Pancreas (tissue), 10 donors: ENCODE results near the gene PSME4. TPM values are rescaled to one million over a fixed set of nuclear protein-coding genes. Genes with fewer than 3 reads are reported as not detected.

ENCODE experiments used
- ATAC-seq, 4 donors: fragments of 200-7000 bp; cut with Tn5 transposase; one replicate each; pipeline versions ENCODE4 v1.8.0 to v1.9.1; 2020; ENCODE audit warnings: mild to moderate bottlenecking in 4 of 4, moderate library complexity in 4 of 4
- DNase-seq, 6 donors: peaks; one replicate each; pipeline ENCODE4 v3.0.0-alpha.2; 2020
- FAIRE-seq: peaks from 2 replicates; lab custom pipeline; 2012; peaks lifted over from hg19 to GRCh38; lab: Jason Lieb, UNC
- H3K27ac ChIP-seq, 4 donors: fragments of 200-600 bp; sonication (generic); 1 replicate in 3 of 4; 2 replicates in 1 of 4; pipeline versions ENCODE4 v1.5.0 to v1.8.0; 2020
- H3K27me3 ChIP-seq, 4 donors: fragments of 200-600 bp; one replicate each; pipeline ENCODE4 v1.8.0; 2021
- H3K36me3 ChIP-seq, 3 donors: fragments of 200-600 bp; sonication (generic) in 1 of 3; one replicate each; pipeline versions ENCODE4 v1.5.0 to v1.8.0; 2020 to 2021
- H3K4me1 ChIP-seq, 3 donors: fragments of 200-600 bp; one replicate each; pipeline ENCODE4 v1.8.0; 2021
- H3K4me3 ChIP-seq, 4 donors: fragments of 200-600 bp; sonication (generic) in 2 of 4; one replicate each; pipeline versions ENCODE4 v1.5.0 to v1.8.0; 2020 to 2021
- H3K9me3 ChIP-seq, 4 donors: fragments of 200-600 bp; one replicate each; pipeline ENCODE4 v1.8.0; 2021
- WGBS, 2 donors: extraction: QIAGEN DNeasy Blood & Tissue Kit; methylation state at CpG; one replicate each; pipeline ENCODE4 v1.1.7; 2013; 5-methylcytosine and 5-hydroxymethylcytosine counted together
- intact Hi-C, 3 donors: fragments of 100-400 bp; cut with DNase I; formaldehyde crosslinking; loops; one replicate each; pipeline versions ENCODE4 v1.11.1 to v1.14.2; 2022
- polyA plus RNA-seq, 2 donors: library from polyadenylated mRNA; stranded (reverse); fragments of 200-250 nt; gene quantifications; one replicate each; pipeline ENCODE4 v1.2.3, GENCODE V29; 2013
- total RNA-seq, 6 donors: library from RNA; stranded (reverse); fragmentation: NEBNext Ultra II Directional in 4 of 6; extraction: Animal tissue kit (Norgen Biotek cat#: 25700) in 4 of 6; gene quantifications; one replicate each; pipeline versions ENCODE4 v1.2.1 to v1.2.4, GENCODE V29; 2021 to 2023
- TF ChIP-seq, protein P1 (sequence below), 4 donors: fragments of 200-600 bp; sonication (generic) in 3 of 4; IDR thresholded peaks; one replicate each; pipeline versions ENCODE4 v1.5.0 to v1.8.0; 2021; ENCODE audit warnings: antibody characterized with exemption in 4 of 4
- donor health status: healthy with polysubstance abuse.
- donor health status: DM: no; HTN: no; CAD: no; lungs with moderate emphysema.
- donor health status: DM: no; HTN: no; CAD: no.
- donor health status: control.
- donor health status: control.
- donor health status: Bipolar disorder and iron deficiency.
- donor health status: DM: yes; HTN: yes; CAD: no.
- donor health status: DM: no; HTN: no; CAD: no.
- donor health status: DM: no; HTN: no; CAD: no.
- donor health status: DM: yes; HTN: yes; CAD: no.

The PSME4 gene
- total and polyA plus RNA-seq, 8 donors = 13.8 to 27.7 (median 17.8) TPM

- Histone ChIP-seq H3K27me3 (no peaks in the 10 kb centered on the region), H3K36me3 (peaks cover 0 to 28% (median 0%) of the 10 kb centered on the region in 3 donors), H3K4me3 (no peak overlapping the region), H3K9me3 (no peaks in the 10 kb centered on the region), H3K27ac (no peak overlapping the region), H3K4me1 (no peaks in the 10 kb centered on the region)
- FAIRE-seq (no peak), ATAC-seq (no peak), DNase-seq (no peak)
- WGBS, 2 donors = 95 to 98% methylated on average over 6 of the region's 6 CpGs
- TF ChIP-seq, protein P1, sequence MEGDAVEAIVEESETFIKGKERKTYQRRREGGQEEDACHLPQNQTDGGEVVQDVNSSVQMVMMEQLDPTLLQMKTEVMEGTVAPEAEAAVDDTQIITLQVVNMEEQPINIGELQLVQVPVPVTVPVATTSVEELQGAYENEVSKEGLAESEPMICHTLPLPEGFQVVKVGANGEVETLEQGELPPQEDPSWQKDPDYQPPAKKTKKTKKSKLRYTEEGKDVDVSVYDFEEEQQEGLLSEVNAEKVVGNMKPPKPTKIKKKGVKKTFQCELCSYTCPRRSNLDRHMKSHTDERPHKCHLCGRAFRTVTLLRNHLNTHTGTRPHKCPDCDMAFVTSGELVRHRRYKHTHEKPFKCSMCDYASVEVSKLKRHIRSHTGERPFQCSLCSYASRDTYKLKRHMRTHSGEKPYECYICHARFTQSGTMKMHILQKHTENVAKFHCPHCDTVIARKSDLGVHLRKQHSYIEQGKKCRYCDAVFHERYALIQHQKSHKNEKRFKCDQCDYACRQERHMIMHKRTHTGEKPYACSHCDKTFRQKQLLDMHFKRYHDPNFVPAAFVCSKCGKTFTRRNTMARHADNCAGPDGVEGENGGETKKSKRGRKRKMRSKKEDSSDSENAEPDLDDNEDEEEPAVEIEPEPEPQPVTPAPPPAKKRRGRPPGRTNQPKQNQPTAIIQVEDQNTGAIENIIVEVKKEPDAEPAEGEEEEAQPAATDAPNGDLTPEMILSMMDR (IDR thresholded peaks at IDR 0.05) = no peak
- intact Hi-C loops = no loop called here
Measured at GRCh38 chr2:53863538-53864227, 107.1 kb downstream of the PSME4 start.

GRCh38 chr2:53861824-53862223 is 109.0 kb downstream of the PSME4 start:
- intact Hi-C loops = no loop called here
- no peak overlapping the region for H3K4me3 ChIP-seq
- TF ChIP-seq, protein P1 (IDR thresholded peaks at IDR 0.05) = no peak
- H3K36me3 ChIP-seq = peaks cover 0 to 24% (median 0%) of the 10 kb centered on the region in 3 donors
- no peaks in the 10 kb centered on the region for H3K4me1 ChIP-seq
- FAIRE-seq = no peak
- H3K27ac ChIP-seq = no peak overlapping the region
- no peak for DNase-seq
- 96 to 97% methylated on average over 5 of the region's 5 CpGs for WGBS, 2 donors
- H3K9me3 ChIP-seq = no peaks in the 10 kb centered on the region
- ATAC-seq = no peak
- no peaks in the 10 kb centered on the region for H3K27me3 ChIP-seq

- Histone ChIP-seq H3K27me3 (no peaks in the 10 kb centered on the region), H3K27ac (peak within 1 kb of the TSS in 3 of 4 donors; percentile 39 to 52 (median 39)), H3K4me1 (no peaks in the 10 kb centered on the region), H3K36me3 (peaks cover 0 to 3% (median 0%) of the 10 kb centered on the region in 3 donors), H3K4me3 (peak within 1 kb of the TSS; percentile 16 to 44 (median 30)), H3K9me3 (no peaks in the 10 kb centered on the region)
- intact Hi-C loops = no loop called here
- TF ChIP-seq, protein P1 (IDR thresholded peaks at IDR 0.05) = no peak
- ATAC-seq = peak; percentile 84 to 92 (median 90)
- peak; percentile 25 to 79 (median 54) for DNase-seq
- WGBS, 2 donors = 20 to 38% methylated on average over 60 to 72 of the region's 72 CpGs
- no peak for FAIRE-seq
Measured at GRCh38 chr2:53859206-53860181, 111.3 kb downstream of the PSME4 start, which contains the start of gene GPR75. Gene GPR75, minus strand, starts transcription at chr2:53859967. Its CDS starts 5,211 bp downstream, at chr2:53854756.

- Histone ChIP-seq H3K36me3 (no peaks in the 10 kb centered on the region), H3K4me3 (no peak overlapping the region), H3K27ac (no peak overlapping the region), H3K27me3 (no peaks in the 10 kb centered on the region), H3K9me3 (no peaks in the 10 kb centered on the region), H3K4me1 (no peaks in the 10 kb centered on the region)
- DNase-seq (no peak), FAIRE-seq (no peak), ATAC-seq (no peak)
- WGBS, 2 donors = 86 to 95% methylated on average over 2 of the region's 2 CpGs
- intact Hi-C loops = no loop called here
- TF ChIP-seq, protein P1 (IDR thresholded peaks at IDR 0.05) = no peak
Measured at GRCh38 chr2:53856272-53856671, 114.5 kb downstream of the PSME4 start.
